ENCODE data around the gene MATCAP1. TPM values are rescaled to one million over a fixed set of nuclear protein-coding genes. Genes with fewer than 3 reads are reported as not detected.

Gene MATCAP1
- polyA plus RNA-seq, 1 donor from 2014 or later: 323 TPM

- H3K9me3 ChIP-seq (ENCODE audit: low read length): no peaks in the 10 kb centered on the region
- no peak overlapping the region for H3K27ac ChIP-seq (ENCODE audit: low read length)
- H3K9me2 ChIP-seq (ENCODE audit: insufficient read depth, low read length): no peaks in the 10 kb centered on the region
- no peak overlapping the region for H2AFZ ChIP-seq (ENCODE audit: low read depth, low read length)
- no peak overlapping the region for H3K9ac ChIP-seq (ENCODE audit: low read length)
- H3F3A ChIP-seq (ENCODE audit: insufficient read depth, low read length, poor library complexity, severe bottlenecking): no peaks in the 10 kb centered on the region
- peaks cover 100% of the 10 kb centered on the region for H3K27me3 ChIP-seq (ENCODE audit: insufficient read depth, low read depth, low read length)
- H4K20me1 ChIP-seq (ENCODE audit: insufficient read depth): no peaks in the 10 kb centered on the region
- TF ChIP-seq EZH2 (IDR thresholded peaks at IDR 0.05; ENCODE audit: borderline replicate concordance, insufficient read depth, low read length, poor library complexity, severe bottlenecking): no peak
- no peak for TF ChIP-seq RAD21 (conservative IDR thresholded peaks at IDR 0.05)
- TF ChIP-seq SMC3 (conservative IDR thresholded peaks at IDR 0.05; ENCODE audit: poor library complexity): no peak
- TF ChIP-seq POLR2AphosphoS5 (IDR thresholded peaks at IDR 0.05): no peak
- TF ChIP-seq TAF1 (IDR thresholded peaks at IDR 0.05; ENCODE audit: low read depth): no peak
- no peak for TF ChIP-seq REST (IDR thresholded peaks at IDR 0.05; ENCODE audit: borderline replicate concordance)
- TF ChIP-seq MXI1 (conservative IDR thresholded peaks at IDR 0.05; ENCODE audit: poor library complexity, severe bottlenecking): no peak
- no peak for TF ChIP-seq EP300 (conservative IDR thresholded peaks at IDR 0.05; ENCODE audit: poor library complexity, severe bottlenecking)
- TF ChIP-seq CTCF (IDR thresholded peaks at IDR 0.05; ENCODE audit: poor library complexity, severe bottlenecking): no peak
- H3K4me3 ChIP-seq (ENCODE audit: low read length): no peak overlapping the region
- H3K79me2 ChIP-seq (replicated peaks; ENCODE audit: insufficient read depth, low read length): no peaks in the 10 kb centered on the region
- no peak overlapping the region for H3K4me2 ChIP-seq (ENCODE audit: low read length)
- H3K36me3 ChIP-seq (ENCODE audit: insufficient read depth, low read length): no peaks in the 10 kb centered on the region
These were observed 22.1 kb downstream of the MATCAP1 start for GRCh38 chr16:67161595-67162058.

- no peaks in the 10 kb centered on the region for H3K36me3 ChIP-seq (ENCODE audit: insufficient read depth, low read length)
- no peaks in the 10 kb centered on the region for H3F3A ChIP-seq (ENCODE audit: insufficient read depth, low read length, poor library complexity, severe bottlenecking)
- no peaks in the 10 kb centered on the region for H3K9me3 ChIP-seq (ENCODE audit: low read length)
- TF ChIP-seq POLR2AphosphoS5 (IDR thresholded peaks at IDR 0.05) (no peak), EZH2 (IDR thresholded peaks at IDR 0.05; ENCODE audit: borderline replicate concordance, insufficient read depth, low read length, poor library complexity, severe bottlenecking) (no peak), SMC3 (conservative IDR thresholded peaks at IDR 0.05; ENCODE audit: poor library complexity) (no peak), REST (IDR thresholded peaks at IDR 0.05; ENCODE audit: borderline replicate concordance) (no peak), EP300 (conservative IDR thresholded peaks at IDR 0.05; ENCODE audit: poor library complexity, severe bottlenecking) (no peak), TAF1 (IDR thresholded peaks at IDR 0.05; ENCODE audit: low read depth) (no peak), RAD21 (conservative IDR thresholded peaks at IDR 0.05) (no peak), CTCF (IDR thresholded peaks at IDR 0.05; ENCODE audit: poor library complexity, severe bottlenecking) (no peak)
- peaks cover 100% of the 10 kb centered on the region for H3K27me3 ChIP-seq (ENCODE audit: insufficient read depth, low read depth, low read length)
- H3K27ac ChIP-seq (ENCODE audit: low read length): no peak overlapping the region
- H3K79me2 ChIP-seq (replicated peaks; ENCODE audit: insufficient read depth, low read length): no peaks in the 10 kb centered on the region
- no peaks in the 10 kb centered on the region for H3K9me2 ChIP-seq (ENCODE audit: insufficient read depth, low read length)
- H3K9ac ChIP-seq (ENCODE audit: low read length): no peak overlapping the region
- no peak overlapping the region for H2AFZ ChIP-seq (ENCODE audit: low read depth, low read length)
- H3K4me2 ChIP-seq (ENCODE audit: low read length): no peak overlapping the region
- no peaks in the 10 kb centered on the region for H4K20me1 ChIP-seq (ENCODE audit: insufficient read depth)
- peak overlapping the region; percentile 66 for H3K4me3 ChIP-seq (ENCODE audit: low read length)
These were observed 24.8 kb downstream of the MATCAP1 start for GRCh38 chr16:67158637-67159600.
